Fibroblast of peridontal ligament (primary cell): ENCODE data around the gene CAGE1.
"Not testable (repeated sequence)": the region's sequence is repeated elsewhere in the genome, so short reads cannot be mapped to it uniquely, and the experiment has no call there.

Experiments
- DNase-seq: peaks from one replicate; pipeline ENCODE4 v3.0.0-alpha.2; 2010; ENCODE audit errors: extremely low read depth

Gene CAGE1

GRCh38 chr6:7339007-7339732, 50.4 kb downstream of the CAGE1 start:
- not testable (repeated sequence) for DNase-seq

GRCh38 chr6:7338031-7338430, 51.5 kb downstream of the CAGE1 start:
- peak; percentile 35 for DNase-seq

GRCh38 chr6:7335519-7335918, 54.0 kb downstream of the CAGE1 start:
- no peak for DNase-seq

- DNase-seq, result no peak
Observed at GRCh38 chr6:7334685-7335084, 54.9 kb downstream of the CAGE1 start.

GRCh38 chr6:7332090-7332745, 57.3 kb downstream of the CAGE1 start:
- no peak for DNase-seq

- no peak for DNase-seq
Observed at GRCh38 chr6:7331452-7331851, 58.1 kb downstream of the CAGE1 start.

- no peak for DNase-seq
Observed at GRCh38 chr6:7328243-7328642, 61.3 kb downstream of the CAGE1 start.

- DNase-seq, result no peak
Observed at GRCh38 chr6:7325750-7326149, 63.8 kb downstream of the CAGE1 start.

- DNase-seq, result no peak
Observed at GRCh38 chr6:7324520-7324919, 65.0 kb downstream of the CAGE1 start.

GRCh38 chr6:7323074-7323473, 66.5 kb downstream of the CAGE1 start:
- no peak for DNase-seq

- DNase-seq, result not testable (repeated sequence)
Observed at GRCh38 chr6:7321866-7322265, 67.7 kb downstream of the CAGE1 start.

GRCh38 chr6:7319406-7319805, 70.1 kb downstream of the CAGE1 start:
- DNase-seq, result not testable (repeated sequence)

- DNase-seq, result no peak
Observed at GRCh38 chr6:7317538-7317937, 72.0 kb downstream of the CAGE1 start.

GRCh38 chr6:7316658-7317533, 72.6 kb downstream of the CAGE1 start:
- DNase-seq, result no peak

- DNase-seq, result no peak
Observed at GRCh38 chr6:7315948-7316365, 73.6 kb downstream of the CAGE1 start.

GRCh38 chr6:7315087-7315947, 74.2 kb downstream of the CAGE1 start:
- not testable (repeated sequence) for DNase-seq

GRCh38 chr6:7314414-7314813, 75.1 kb downstream of the CAGE1 start:
- no peak for DNase-seq

GRCh38 chr6:7313505-7314165, 75.9 kb downstream of the CAGE1 start:
- no peak for DNase-seq

GRCh38 chr6:7312616-7313504, 76.7 kb downstream of the CAGE1 start, which contains the start of gene SSR1:
SSR1 (minus strand) TSS chr6:7313199; CDS start chr6:7313120, 79 bp downstream.
- DNase-seq, result peak; percentile 92
